Measurements from ENCODE around the gene ENPP7. TPM values are rescaled to one million over a fixed set of nuclear protein-coding genes. Genes with fewer than 3 reads are reported as not detected.

ENPP7 gene
- total RNA-seq, 4 donors from 2014 or later = not detected

- Histone ChIP-seq H3K4me3 (no peak overlapping the region), H3K27me3 (peaks cover 48 to 66% (median 53%) of the 10 kb centered on the region in 3 donors), H3K9me3 (no peaks in the 10 kb centered on the region), H3K27ac (no peak overlapping the region), H3K36me3 (no peaks in the 10 kb centered on the region), H3K4me1 (peaks cover 0 to 5% of the 10 kb centered on the region in 2 donors)
- TF ChIP-seq POLR2A (IDR thresholded peaks at IDR 0.05) (no peak), CTCF (IDR thresholded peaks at IDR 0.05 in 4 of 5, conservative IDR thresholded peaks at IDR 0.05 in 1 of 5) (no peak)
- intact Hi-C loops (cut with DNase I; ENCODE audit: low total_unique reads) (loop anchor here (1.0 kb wide), 1 partner anchor 249 kb away; no protein-coding TSS in a partner anchor), in situ Hi-C loops (cut with MboI; ENCODE audit: low sequenced_read_pairs in 4 of 4) (no loop called here)
- ATAC-seq = no peak
- DNase-seq = no peak
Observed at GRCh38 chr17:79742589-79742918, 11.8 kb downstream of the ENPP7 start.

GRCh38 chr17:79742951-79743476 is 12.3 kb downstream of the ENPP7 start:
- Histone ChIP-seq H3K9me3 (no peaks in the 10 kb centered on the region), H3K27me3 (peaks cover 49 to 71% (median 55%) of the 10 kb centered on the region in 3 donors), H3K4me3 (no peak overlapping the region), H3K27ac (no peak overlapping the region), H3K36me3 (no peaks in the 10 kb centered on the region), H3K4me1 (peaks cover 0 to 5% of the 10 kb centered on the region in 2 donors)
- intact Hi-C loops (cut with DNase I; ENCODE audit: low total_unique reads) (loop anchor here (1.0 kb wide), 1 partner anchor 248 kb away; no protein-coding TSS in a partner anchor), in situ Hi-C loops (cut with MboI; ENCODE audit: low sequenced_read_pairs in 4 of 4) (no loop called here)
- DNase-seq (no peak), ATAC-seq (no peak)
- TF ChIP-seq CTCF (IDR thresholded peaks at IDR 0.05 in 4 of 5, conservative IDR thresholded peaks at IDR 0.05 in 1 of 5) = no peak
- no peak for TF ChIP-seq POLR2A (IDR thresholded peaks at IDR 0.05)

GRCh38 chr17:79743614-79744013 is 12.9 kb downstream of the ENPP7 start:
- in situ Hi-C loops (cut with MboI; ENCODE audit: low sequenced_read_pairs in 4 of 4) (no loop called here), intact Hi-C loops (cut with DNase I; ENCODE audit: low total_unique reads) (no loop called here)
- TF ChIP-seq CTCF (IDR thresholded peaks at IDR 0.05 in 4 of 5, conservative IDR thresholded peaks at IDR 0.05 in 1 of 5) (no peak), POLR2A (IDR thresholded peaks at IDR 0.05) (no peak)
- H3K27me3 ChIP-seq = peaks cover 51 to 74% (median 56%) of the 10 kb centered on the region in 3 donors
- peaks cover 0 to 5% of the 10 kb centered on the region in 2 donors for H3K4me1 ChIP-seq
- H3K27ac ChIP-seq = no peak overlapping the region
- no peak overlapping the region for H3K4me3 ChIP-seq
- no peaks in the 10 kb centered on the region for H3K9me3 ChIP-seq
- DNase-seq (no peak), ATAC-seq (no peak)
- H3K36me3 ChIP-seq = no peaks in the 10 kb centered on the region

- peaks cover 0 to 5% of the 10 kb centered on the region in 2 donors for H3K4me1 ChIP-seq
- TF ChIP-seq POLR2A (IDR thresholded peaks at IDR 0.05) (no peak), CTCF (IDR thresholded peaks at IDR 0.05 in 4 of 5, conservative IDR thresholded peaks at IDR 0.05 in 1 of 5) (no peak)
- H3K36me3 ChIP-seq = no peaks in the 10 kb centered on the region
- intact Hi-C loops (cut with DNase I; ENCODE audit: low total_unique reads) = no loop called here
- no peak overlapping the region for H3K27ac ChIP-seq
- no peaks in the 10 kb centered on the region for H3K9me3 ChIP-seq
- peaks cover 57 to 75% (median 62%) of the 10 kb centered on the region in 3 donors for H3K27me3 ChIP-seq
- in situ Hi-C loops (cut with MboI; ENCODE audit: low sequenced_read_pairs in 4 of 4) = no loop called here
- no peak for ATAC-seq
- no peak for DNase-seq
- no peak overlapping the region for H3K4me3 ChIP-seq
Observed at GRCh38 chr17:79745641-79746105, 14.9 kb downstream of the ENPP7 start.
